Prostate gland (tissue), 2 donors: ENCODE results near the gene LRRC26. TPM values are rescaled to one million over a fixed set of nuclear protein-coding genes. Genes with fewer than 3 reads are reported as not detected.

Source experiments
- DNase-seq: peaks from one replicate; pipeline ENCODE4 v3.0.0-alpha.2; 2019; ENCODE audit warnings: low spot score
- H3K27ac ChIP-seq, 2 donors: fragments of 200-600 bp; sonication (generic); 2 replicates each; pipeline ENCODE4 v1.5.1; 2017 to 2019
- H3K27me3 ChIP-seq: fragments of 200-600 bp; sonication (generic); replicated peaks from 2 replicates; pipeline ENCODE4 v1.5.1; 2019; ENCODE audit not compliant: insufficient read depth
- H3K36me3 ChIP-seq, 2 donors: fragments of 200-600 bp; sonication (generic); 1 replicate in 1 of 2; 2 replicates in 1 of 2; pipeline versions ENCODE4 v1.5.1 to v1.8.1; 2017 to 2019
- H3K4me1 ChIP-seq: fragments of 200-600 bp; sonication (generic); replicated peaks from 2 replicates; pipeline ENCODE4 v1.5.1; 2019
- H3K4me3 ChIP-seq, 2 donors: fragments of 200-600 bp; sonication (generic); 2 replicates each; pipeline ENCODE4 v1.5.1; 2017 to 2019
- H3K9me3 ChIP-seq: fragments of 200-600 bp; sonication (generic); 2 replicates; pipeline ENCODE4 v1.5.1; 2017
- CTCF ChIP-seq, 4 experiments: fragments of 200-600 bp in 2 of 4; fragments of 450-650 bp in 2 of 4; sonication (generic) in 2 of 4; IDR thresholded peaks; 1 replicate in 3 of 4; 2 replicates in 1 of 4; pipeline ENCODE4 v1.5.1; 2016 to 2019; ENCODE audit warnings: antibody characterized with exemption in 4 of 4, mild to moderate bottlenecking in 2 of 4, moderate library complexity in 2 of 4
- POLR2A ChIP-seq: fragments of 450-650 bp; IDR thresholded peaks from one replicate; pipeline ENCODE4 v1.6.1; 2016; ENCODE audit warnings: antibody characterized with exemption, mild to moderate bottlenecking
- POLR2AphosphoS5 ChIP-seq: sonication (generic); formaldehyde crosslinking; IDR thresholded peaks from one replicate; pipeline ENCODE4 v1.6.1; 2017; ENCODE audit warnings: antibody characterized with exemption
- WGBS: methylation state at CpG from one replicate; pipeline ENCODE4 v1.1.5; 2018; 5-methylcytosine and 5-hydroxymethylcytosine counted together
- intact Hi-C: fragments of 100-400 bp; cut with DNase I; formaldehyde crosslinking; loops from one replicate; pipeline ENCODE4 v1.14.2; 2022
- total RNA-seq, 2 donors: library from RNA; depleted of rRNA; stranded (reverse); fragments of >200 nt; gene quantifications; one replicate each; pipeline ENCODE4 v1.1.0, GENCODE V29; 2016

LRRC26 gene
- total RNA-seq, 2 donors from 2014 or later = 183 to 582 TPM

- intact Hi-C loops = no loop called here
- no peaks in the 10 kb centered on the region for H3K27me3 ChIP-seq
- no peak overlapping the region for H3K4me3 ChIP-seq
- no peaks in the 10 kb centered on the region for H3K36me3 ChIP-seq
- TF ChIP-seq POLR2AphosphoS5 = no peak
- H3K27ac ChIP-seq = peak overlapping the region; percentile 72 to 79
- no peaks in the 10 kb centered on the region for H3K9me3 ChIP-seq
- no peak for DNase-seq
- 92% methylated on average over 28 of the region's 30 CpGs for WGBS
- peaks cover 5% of the 10 kb centered on the region for H3K4me1 ChIP-seq
These were observed 46.5 kb upstream of the LRRC26 start for GRCh38 chr9:137216188-137216965.

GRCh38 chr9:137215196-137215986, 45.5 kb upstream of the LRRC26 start:
- no peak for DNase-seq
- Histone ChIP-seq H3K27ac (no peak overlapping the region), H3K4me3 (no peak overlapping the region), H3K36me3 (no peaks in the 10 kb centered on the region), H3K4me1 (peaks cover 5% of the 10 kb centered on the region), H3K27me3 (no peaks in the 10 kb centered on the region), H3K9me3 (no peaks in the 10 kb centered on the region)
- intact Hi-C loops = no loop called here
- 93% methylated on average over 22 of the region's 22 CpGs for WGBS
- TF ChIP-seq CTCF (IDR thresholded peaks at IDR 0.05) (no peak), POLR2AphosphoS5 (no peak), POLR2A (no peak)

GRCh38 chr9:137214620-137215019, 44.8 kb upstream of the LRRC26 start:
- H3K36me3 ChIP-seq = no peaks in the 10 kb centered on the region
- intact Hi-C loops = no loop called here
- H3K9me3 ChIP-seq = no peaks in the 10 kb centered on the region
- H3K27me3 ChIP-seq = no peaks in the 10 kb centered on the region
- WGBS = 96% methylated on average over 19 of the region's 19 CpGs
- H3K4me1 ChIP-seq = peaks cover 5% of the 10 kb centered on the region
- no peak overlapping the region for H3K27ac ChIP-seq
- no peak overlapping the region for H3K4me3 ChIP-seq
- DNase-seq = no peak
- TF ChIP-seq CTCF (IDR thresholded peaks at IDR 0.05) = no peak
- TF ChIP-seq POLR2AphosphoS5 = no peak
- no peak for TF ChIP-seq POLR2A

- peaks cover 5% of the 10 kb centered on the region for H3K4me1 ChIP-seq
- no peak for TF ChIP-seq POLR2AphosphoS5
- no peak for TF ChIP-seq CTCF (IDR thresholded peaks at IDR 0.05)
- TF ChIP-seq POLR2A = no peak
- DNase-seq = no peak
- intact Hi-C loops = no loop called here
- no peaks in the 10 kb centered on the region for H3K36me3 ChIP-seq
- H3K9me3 ChIP-seq = no peaks in the 10 kb centered on the region
- no peak overlapping the region for H3K4me3 ChIP-seq
- H3K27ac ChIP-seq = no peak overlapping the region
- H3K27me3 ChIP-seq = no peaks in the 10 kb centered on the region
- WGBS = 89% methylated on average over 46 of the region's 49 CpGs
These were observed 43.6 kb upstream of the LRRC26 start for GRCh38 chr9:137213160-137214060.

- Histone ChIP-seq H3K27ac (no peak overlapping the region), H3K4me3 (no peak overlapping the region), H3K36me3 (no peaks in the 10 kb centered on the region), H3K4me1 (no peaks in the 10 kb centered on the region), H3K27me3 (no peaks in the 10 kb centered on the region), H3K9me3 (no peaks in the 10 kb centered on the region)
- no peak for TF ChIP-seq CTCF (IDR thresholded peaks at IDR 0.05)
- TF ChIP-seq POLR2AphosphoS5 = no peak
- TF ChIP-seq POLR2A = no peak
- intact Hi-C loops = no loop called here
- 85% methylated on average over 21 of the region's 21 CpGs for WGBS
- DNase-seq = no peak
These were observed 42.7 kb upstream of the LRRC26 start for GRCh38 chr9:137212520-137212919.
